Measurements from ENCODE around the gene HSP90AB1.

The HSP90AB1 gene

GRCh38 chr6:44246663-44247337 lies at the start of gene HSP90AB1:
TSS of gene HSP90AB1 (plus strand) at chr6:44247101. CDS start at chr6:44248630, 1,529 bp downstream.
- peak; percentile 99 for DNase-seq

GRCh38 chr6:44198684-44199083 lies 48.2 kb upstream of the HSP90AB1 start:
- DNase-seq, result no peak

GRCh38 chr6:44199883-44200282 lies 47.0 kb upstream of the HSP90AB1 start:
- no peak for DNase-seq

GRCh38 chr6:44201200-44201599 lies 45.7 kb upstream of the HSP90AB1 start:
- no peak for DNase-seq

- DNase-seq, result no peak
These were observed 45.1 kb upstream of the HSP90AB1 start for GRCh38 chr6:44201638-44202303.

GRCh38 chr6:44202332-44202971 lies 44.4 kb upstream of the HSP90AB1 start:
- DNase-seq, result no peak

GRCh38 chr6:44202972-44203750 lies 43.7 kb upstream of the HSP90AB1 start:
- no peak for DNase-seq

- no peak for DNase-seq
These were observed 42.9 kb upstream of the HSP90AB1 start for GRCh38 chr6:44203955-44204354.

GRCh38 chr6:44207966-44208365 lies 38.9 kb upstream of the HSP90AB1 start:
- no peak for DNase-seq

- DNase-seq, result no peak
These were observed 35.6 kb upstream of the HSP90AB1 start for GRCh38 chr6:44211284-44211683.

- DNase-seq, result no peak
These were observed 32.6 kb upstream of the HSP90AB1 start for GRCh38 chr6:44214307-44214706.

- no peak for DNase-seq
These were observed 30.1 kb upstream of the HSP90AB1 start, which contains the start of gene MYMX for GRCh38 chr6:44216677-44217331. TSS of gene MYMX (plus strand) at chr6:44216926. CDS start at chr6:44217472, 546 bp downstream.

GRCh38 chr6:44217332-44218143 lies 29.4 kb upstream of the HSP90AB1 start:
- no peak for DNase-seq

GRCh38 chr6:44219053-44219814 lies 27.7 kb upstream of the HSP90AB1 start:
- DNase-seq, result peak; percentile 14

GRCh38 chr6:44219815-44220784 lies 26.8 kb upstream of the HSP90AB1 start:
- no peak for DNase-seq

- DNase-seq, result no peak
These were observed 26.0 kb upstream of the HSP90AB1 start for GRCh38 chr6:44220913-44221290.

GRCh38 chr6:44221291-44221960 lies 25.5 kb upstream of the HSP90AB1 start:
- DNase-seq, result peak; percentile 82

GRCh38 chr6:44221961-44222335 lies 25.0 kb upstream of the HSP90AB1 start:
- no peak for DNase-seq
